ENCODE results near the gene DARS1.
"Not testable (repeated sequence)": the region's sequence is repeated elsewhere in the genome, so short reads cannot be mapped to it uniquely, and the experiment has no call there.

The DARS1 gene

DNA sequence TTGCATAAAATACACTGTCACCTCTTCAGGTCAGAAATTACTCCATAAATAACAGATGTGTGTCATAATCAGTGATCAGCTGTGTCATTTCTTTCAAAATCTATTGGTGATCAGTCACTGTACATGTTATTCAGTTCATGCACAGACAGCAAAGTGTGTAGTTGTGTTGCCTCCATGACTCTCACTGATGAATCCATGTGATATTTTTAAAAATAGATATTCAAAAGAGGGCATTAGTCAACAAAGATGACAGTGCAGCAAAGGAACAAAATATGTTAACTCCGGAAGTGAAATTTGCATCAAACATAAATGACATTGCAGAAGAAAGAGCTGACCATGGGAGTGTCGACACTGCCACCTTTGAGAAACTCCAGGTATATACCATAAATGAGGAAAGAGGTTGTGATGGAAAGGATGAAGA lies 92.0 kb downstream of the DARS1 start:
- no peak for DNase-seq (ENCODE audit: insufficient read length)
- FAIRE-seq = no peak
- TF ChIP-seq POLR2AphosphoS5 (IDR thresholded peaks at IDR 0.05; ENCODE audit: low read depth, low read length) (no peak), POLR2A (IDR thresholded peaks at IDR 0.05; ENCODE audit: low read depth, low read length) (no peak), TAF1 (IDR thresholded peaks at IDR 0.05; ENCODE audit: borderline replicate concordance, low read depth, low read length) (no peak)

DNA sequence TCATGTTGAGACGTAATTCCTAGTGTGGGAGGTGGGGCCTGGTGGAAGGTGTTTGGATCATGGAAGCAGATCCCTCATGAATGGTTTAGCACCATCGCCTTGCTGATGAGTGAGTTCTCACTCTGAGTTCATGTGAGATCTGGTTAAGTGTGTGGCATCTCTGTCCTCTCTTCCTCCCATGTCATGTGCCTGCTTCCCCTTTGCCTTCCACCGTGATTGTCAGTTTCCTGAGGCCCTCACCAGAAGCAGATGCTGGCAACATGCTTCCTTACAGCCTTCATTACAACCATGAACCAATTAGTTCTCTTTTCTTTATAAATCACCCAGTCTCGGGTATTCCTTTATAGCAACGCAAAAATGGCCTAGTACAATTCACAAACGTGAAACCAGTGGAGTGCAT lies 94.6 kb downstream of the DARS1 start:
- TF ChIP-seq POLR2AphosphoS5 (IDR thresholded peaks at IDR 0.05; ENCODE audit: low read depth, low read length) = no peak
- no peak for TF ChIP-seq TAF1 (IDR thresholded peaks at IDR 0.05; ENCODE audit: borderline replicate concordance, low read depth, low read length)
- TF ChIP-seq POLR2A (IDR thresholded peaks at IDR 0.05; ENCODE audit: low read depth, low read length) = no peak
- DNase-seq (ENCODE audit: insufficient read length) = no peak
- no peak for FAIRE-seq

DNA sequence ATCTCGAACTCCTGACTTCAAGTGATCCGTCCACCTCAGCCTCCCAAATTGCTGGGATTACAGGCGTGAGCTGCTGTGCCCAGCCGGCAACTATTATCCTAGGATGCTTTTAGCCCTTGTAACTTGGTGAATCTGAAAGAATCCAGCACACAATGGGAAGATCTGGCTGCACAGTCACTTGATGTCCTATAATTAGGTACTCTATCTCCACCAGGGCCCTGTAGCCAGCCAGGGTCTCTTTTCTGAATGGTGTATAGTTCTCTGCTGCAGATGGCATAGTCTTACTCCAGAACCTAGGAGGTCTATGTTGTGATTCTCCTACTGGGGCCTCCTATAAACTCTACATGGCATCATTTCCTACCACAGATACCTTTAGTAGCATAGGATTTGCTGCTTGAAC lies 95.3 kb downstream of the DARS1 start:
- DNase-seq (ENCODE audit: insufficient read length) (no peak), FAIRE-seq (no peak)
- TF ChIP-seq TAF1 (IDR thresholded peaks at IDR 0.05; ENCODE audit: borderline replicate concordance, low read depth, low read length) (no peak), POLR2AphosphoS5 (IDR thresholded peaks at IDR 0.05; ENCODE audit: low read depth, low read length) (no peak), POLR2A (IDR thresholded peaks at IDR 0.05; ENCODE audit: low read depth, low read length) (no peak)

DNA sequence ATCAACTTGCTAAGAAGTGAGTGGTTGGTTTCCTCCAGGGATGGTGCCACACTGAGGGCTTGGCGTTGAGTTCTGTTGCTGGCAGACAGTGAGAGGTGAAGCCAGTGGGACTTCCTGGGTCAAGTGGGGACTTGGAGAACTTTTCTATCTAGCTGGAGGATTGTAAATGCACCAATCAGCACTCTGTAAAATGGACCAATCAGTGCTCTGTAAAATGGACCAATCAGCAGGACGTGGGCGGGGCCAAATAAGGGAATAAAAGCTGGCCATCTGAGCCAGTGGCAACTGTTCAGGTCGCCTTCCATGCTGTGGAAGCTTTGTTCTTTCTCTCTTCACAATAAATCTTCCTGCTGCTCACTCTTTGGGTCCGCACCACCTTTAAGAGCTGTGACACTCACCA lies 96.8 kb downstream of the DARS1 start:
- not testable (repeated sequence) for DNase-seq (ENCODE audit: insufficient read length); FAIRE-seq

DNA sequence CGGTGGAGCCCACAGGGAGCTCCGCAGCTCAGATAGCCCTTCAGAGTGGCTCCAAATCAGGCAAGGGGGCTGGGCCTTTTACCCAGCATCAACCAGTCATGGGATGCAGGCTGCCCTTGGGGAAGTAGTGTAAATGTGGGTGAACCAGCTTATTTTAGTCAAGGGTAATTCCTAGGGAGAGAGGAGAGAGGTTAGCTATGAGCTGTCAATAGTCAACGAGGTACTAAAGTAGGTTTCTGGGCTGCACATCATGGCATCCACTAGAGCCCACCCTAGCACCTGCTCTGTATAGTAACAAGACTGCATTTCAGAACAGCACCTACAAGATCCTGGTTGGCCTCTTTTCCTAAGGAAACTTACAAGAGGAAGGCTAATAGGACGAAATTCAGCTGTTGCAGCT lies 99.7 kb downstream of the DARS1 start:
- TF ChIP-seq POLR2AphosphoS5 (IDR thresholded peaks at IDR 0.05; ENCODE audit: low read depth, low read length) (no peak), POLR2A (IDR thresholded peaks at IDR 0.05; ENCODE audit: low read depth, low read length) (no peak), TAF1 (IDR thresholded peaks at IDR 0.05; ENCODE audit: borderline replicate concordance, low read depth, low read length) (no peak)
- no peak for DNase-seq (ENCODE audit: insufficient read length)
- FAIRE-seq = no peak

DNA sequence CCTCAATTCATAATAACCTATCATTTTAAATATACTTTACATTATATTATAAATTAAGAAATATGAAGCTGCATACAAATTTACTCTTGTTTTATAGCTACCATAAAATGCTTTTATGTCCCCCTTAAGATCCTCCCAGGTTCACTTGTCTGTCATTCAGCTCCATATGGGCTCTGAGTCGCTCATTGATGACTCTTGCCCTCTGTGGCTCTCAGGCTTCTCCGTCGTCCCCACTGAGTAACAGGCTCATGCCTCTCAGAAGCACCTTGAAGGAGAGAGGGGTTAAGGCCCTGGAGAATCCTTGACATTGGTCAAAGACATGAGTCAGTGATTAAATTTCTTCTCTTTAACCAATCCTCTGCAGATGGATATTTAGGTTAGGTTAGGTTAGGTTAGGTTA lies 103.0 kb downstream of the DARS1 start:
- no peak for DNase-seq (ENCODE audit: insufficient read length)
- TF ChIP-seq POLR2A (IDR thresholded peaks at IDR 0.05; ENCODE audit: low read depth, low read length) (no peak), TAF1 (IDR thresholded peaks at IDR 0.05; ENCODE audit: borderline replicate concordance, low read depth, low read length) (no peak), POLR2AphosphoS5 (IDR thresholded peaks at IDR 0.05; ENCODE audit: low read depth, low read length) (no peak)
- no peak for FAIRE-seq

DNA sequence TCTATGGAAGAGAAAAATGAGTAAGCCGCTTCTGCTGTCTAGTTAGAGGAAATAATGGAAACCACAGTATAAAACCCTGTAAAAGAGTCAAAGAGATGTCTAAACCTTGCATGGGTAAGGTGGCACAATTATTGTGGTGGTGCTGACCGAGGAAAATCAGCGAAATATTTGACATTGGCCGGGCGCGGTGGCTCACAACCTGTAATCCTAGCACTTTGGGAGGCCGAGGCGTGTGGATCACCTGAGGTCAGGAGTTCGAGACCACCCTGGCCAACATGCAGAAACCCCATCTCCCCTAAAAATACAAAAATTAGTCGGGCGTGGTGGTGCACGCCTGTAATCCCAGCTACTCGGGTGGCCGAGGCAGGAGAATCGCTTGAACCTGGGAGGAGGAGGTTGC lies 108.7 kb downstream of the DARS1 start:
- FAIRE-seq; DNase-seq (ENCODE audit: insufficient read length): not testable (repeated sequence)

DNA sequence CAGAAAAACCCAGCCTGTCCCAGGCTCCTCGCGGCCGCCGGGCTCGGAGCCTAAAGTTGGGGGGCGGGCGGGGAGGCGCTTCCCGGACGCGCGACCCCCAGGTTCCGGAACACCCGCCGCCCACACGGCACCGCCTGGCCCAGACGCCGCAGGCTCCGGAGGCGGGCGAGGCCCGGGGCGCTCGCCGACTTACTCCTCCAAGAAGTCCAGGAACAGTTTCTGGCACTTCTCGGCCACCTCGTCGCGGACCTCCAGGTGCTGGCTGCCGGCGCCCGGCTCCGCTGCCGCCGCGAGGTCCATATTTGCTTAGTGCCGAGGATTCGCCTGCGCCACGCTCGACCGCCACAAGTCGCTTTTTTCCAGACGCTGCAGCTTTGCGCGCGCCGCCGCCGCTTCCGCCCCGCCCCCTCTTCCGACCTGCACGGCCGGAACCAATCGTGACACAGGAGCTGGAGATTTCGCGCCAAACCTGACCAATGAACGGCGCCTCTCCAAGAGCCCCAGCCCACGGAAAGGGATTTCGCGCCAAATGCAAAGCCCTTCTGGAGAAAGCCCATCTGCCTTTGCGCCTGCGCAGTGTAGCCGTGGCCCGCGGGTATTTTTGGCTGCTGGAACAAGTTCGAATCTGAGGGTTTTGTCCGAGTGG lies 109.2 kb downstream of the DARS1 start, which contains the start of gene MCM6:
TSS of gene MCM6 (minus strand) at position 378 of the 646 bp plus-strand sequence. CDS start at position 300, 78 bp downstream.
- DNase-seq (ENCODE audit: insufficient read length) (peak; percentile 93), FAIRE-seq (peak; percentile 96)
- TF ChIP-seq TAF1 (IDR thresholded peaks at IDR 0.05; ENCODE audit: borderline replicate concordance, low read depth, low read length) (peak; percentile 73), POLR2A (IDR thresholded peaks at IDR 0.05; ENCODE audit: low read depth, low read length) (peak; percentile 50; the same call in 1 of the 2 replicates), POLR2AphosphoS5 (IDR thresholded peaks at IDR 0.05; ENCODE audit: low read depth, low read length) (peak; percentile 50; the same call in 1 of the 2 replicates)

DNA sequence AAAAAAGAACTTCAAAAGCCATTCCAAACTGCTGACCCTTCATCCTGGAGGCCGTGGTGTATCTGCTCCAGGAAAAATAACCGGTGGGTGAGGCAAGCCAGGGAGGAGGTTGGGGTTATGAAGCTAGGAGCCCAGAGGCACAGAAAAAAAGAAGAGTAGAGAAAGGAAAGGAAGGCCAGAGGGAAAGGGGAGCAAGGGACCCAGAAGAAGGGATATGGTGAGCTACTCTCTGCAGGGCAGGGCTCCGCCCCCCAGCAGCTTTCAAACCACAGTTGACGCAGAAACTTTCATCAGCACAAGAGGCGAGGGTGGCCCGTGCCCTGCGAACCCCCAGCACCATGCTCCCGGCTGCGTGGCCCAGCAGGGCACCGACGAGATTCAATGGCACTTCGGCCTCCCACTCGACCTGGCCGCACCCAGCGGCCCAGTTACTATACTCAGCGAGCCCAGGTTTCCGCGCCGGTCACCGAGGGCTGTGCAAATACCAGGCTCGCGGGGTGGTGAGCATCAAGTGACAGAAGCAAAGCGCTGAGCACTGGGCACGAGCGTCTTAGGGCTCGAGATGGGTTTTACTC lies 109.8 kb downstream of the DARS1 start:
- DNase-seq (ENCODE audit: insufficient read length) = peak; percentile 46
- no peak for TF ChIP-seq POLR2AphosphoS5 (IDR thresholded peaks at IDR 0.05; ENCODE audit: low read depth, low read length)
- peak; percentile 73; the same call in 1 of the 2 replicates for TF ChIP-seq POLR2A (IDR thresholded peaks at IDR 0.05; ENCODE audit: low read depth, low read length)
- peak; percentile 68 for FAIRE-seq

DNA sequence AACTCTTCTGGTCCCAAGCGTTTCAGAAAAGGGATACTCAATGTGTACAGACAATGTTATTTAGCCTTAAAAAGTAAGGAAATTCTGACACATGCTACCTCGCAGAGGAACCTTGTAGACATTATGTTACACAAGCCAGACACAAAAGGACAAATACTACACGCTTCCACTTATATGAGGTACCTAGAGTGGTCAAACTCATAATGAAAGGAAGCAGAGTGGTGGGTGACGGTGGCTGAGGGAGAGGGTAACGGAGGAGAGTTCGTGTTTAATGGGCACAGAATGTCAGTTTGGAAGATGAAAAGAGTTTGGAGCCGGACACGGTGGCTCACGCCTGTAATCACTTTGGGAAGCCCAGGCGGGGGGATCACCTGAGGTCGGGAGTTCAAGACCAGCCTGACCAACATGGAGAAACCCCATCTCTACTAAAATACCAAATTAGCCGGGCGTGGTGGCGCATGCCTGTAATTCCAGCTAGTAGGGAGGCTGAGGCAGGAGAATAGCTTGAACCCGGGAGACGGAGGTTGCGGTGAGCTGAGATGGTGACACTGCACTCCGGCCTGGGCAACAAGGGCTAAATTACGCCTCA lies 110.6 kb downstream of the DARS1 start:
- TF ChIP-seq POLR2AphosphoS5 (IDR thresholded peaks at IDR 0.05; ENCODE audit: low read depth, low read length) (peak; percentile 55; the same call in 1 of the 2 replicates), TAF1 (IDR thresholded peaks at IDR 0.05; ENCODE audit: borderline replicate concordance, low read depth, low read length) (no peak)
- DNase-seq (ENCODE audit: insufficient read length) = no peak
- no peak for FAIRE-seq

DNA sequence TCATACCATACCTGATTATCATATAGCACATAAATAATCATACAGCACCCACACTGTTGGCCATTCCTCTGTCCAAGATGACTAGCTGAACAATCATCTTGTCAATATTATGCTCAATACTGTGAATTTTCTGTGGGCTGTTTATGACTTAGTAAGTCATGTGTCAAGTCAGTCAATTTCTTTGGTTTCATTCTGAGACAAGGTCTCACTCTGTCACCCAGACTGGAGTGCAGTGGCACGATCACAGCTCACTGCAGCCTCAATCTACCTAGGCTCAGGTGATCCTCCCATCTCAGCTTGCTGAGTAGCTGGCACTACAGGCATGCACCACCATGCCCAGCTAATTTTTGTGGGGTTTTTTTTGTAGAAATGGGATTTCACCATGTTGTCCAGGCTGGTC lies 114.9 kb downstream of the DARS1 start:
- DNase-seq (ENCODE audit: insufficient read length) (no peak), FAIRE-seq (peak; percentile 53)
- TF ChIP-seq TAF1 (IDR thresholded peaks at IDR 0.05; ENCODE audit: borderline replicate concordance, low read depth, low read length) (no peak), POLR2AphosphoS5 (IDR thresholded peaks at IDR 0.05; ENCODE audit: low read depth, low read length) (no peak), POLR2A (IDR thresholded peaks at IDR 0.05; ENCODE audit: low read depth, low read length) (0 out of 2 replicates have a peak, but pooled peaks have one; percentile 24)

DNA sequence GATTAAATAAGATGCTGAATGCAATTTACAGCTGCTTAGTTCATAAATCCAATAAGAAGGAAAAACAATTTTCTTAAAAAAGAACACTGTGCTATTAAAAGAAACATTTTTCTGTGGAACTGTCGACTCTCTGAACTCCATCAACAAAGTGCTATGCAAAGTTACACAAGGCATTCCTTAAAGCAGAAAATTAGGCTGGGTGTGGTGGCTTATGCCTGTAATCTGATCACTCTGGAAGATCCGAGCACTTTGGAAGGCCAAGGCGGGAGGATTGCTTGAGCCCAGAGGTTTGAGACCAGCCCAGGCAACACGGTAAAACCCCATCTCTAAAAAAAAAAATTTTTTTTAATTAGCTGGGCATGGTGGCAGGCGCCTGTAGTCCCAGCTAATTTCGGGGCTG lies 122.2 kb downstream of the DARS1 start:
- FAIRE-seq (no peak), DNase-seq (ENCODE audit: insufficient read length) (no peak)
- TF ChIP-seq POLR2A (IDR thresholded peaks at IDR 0.05; ENCODE audit: low read depth, low read length) = no peak
- TF ChIP-seq POLR2AphosphoS5 (IDR thresholded peaks at IDR 0.05; ENCODE audit: low read depth, low read length) = no peak
- TF ChIP-seq TAF1 (IDR thresholded peaks at IDR 0.05; ENCODE audit: borderline replicate concordance, low read depth, low read length) = no peak
